ELR (cell line): ENCODE measurements around the gene ZNF174.

Experiments
- DNase-seq: peaks from one replicate; pipeline ENCODE4 v3.0.0-alpha.2; 2015; ENCODE audit warnings: low read depth

Gene ZNF174

GRCh38 chr16:3400779-3401688 is at the start of gene ZNF174, which contains the start of gene ZSCAN32:
TSS of gene ZNF174 (plus strand) at chr16:3401215. CDS start at chr16:3402005, 790 bp downstream.
TSS of gene ZSCAN32 (minus strand) at chr16:3401004. CDS start at chr16:3397557, 3,447 bp downstream.
- DNase-seq: peak; percentile 98

DNA sequence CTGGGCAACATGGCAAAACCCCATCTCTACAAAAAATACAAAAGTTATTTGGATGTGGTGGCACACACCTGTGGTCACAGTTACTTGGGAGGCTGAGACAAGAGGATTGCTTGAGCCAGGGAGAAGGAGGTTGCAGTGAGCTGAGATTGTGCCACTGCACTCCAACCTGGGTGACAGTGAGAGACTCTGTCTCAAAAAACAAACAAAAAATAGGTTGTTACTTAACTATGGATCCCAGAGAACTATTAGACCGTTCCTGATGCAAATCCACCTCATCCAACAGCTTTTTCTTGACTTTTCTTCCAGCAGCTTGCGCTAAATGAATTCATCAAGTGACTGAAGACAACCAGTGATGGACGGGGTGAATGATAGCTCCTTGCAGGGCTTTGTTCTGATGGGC is 45.4 kb upstream of the ZNF174 start, which contains the start of gene OR2C1:
OR2C1 (plus strand) TSS at position 301 of the 400 bp plus-strand sequence; CDS start at position 353, 52 bp downstream.
- DNase-seq: no peak

- DNase-seq: no peak
These were observed 44.9 kb upstream of the ZNF174 start for GRCh38 chr16:3356118-3356517.

- DNase-seq: no peak
These were observed 42.1 kb upstream of the ZNF174 start for GRCh38 chr16:3358871-3359270.

- no peak for DNase-seq
These were observed 38.1 kb upstream of the ZNF174 start for GRCh38 chr16:3362931-3363330.

DNA sequence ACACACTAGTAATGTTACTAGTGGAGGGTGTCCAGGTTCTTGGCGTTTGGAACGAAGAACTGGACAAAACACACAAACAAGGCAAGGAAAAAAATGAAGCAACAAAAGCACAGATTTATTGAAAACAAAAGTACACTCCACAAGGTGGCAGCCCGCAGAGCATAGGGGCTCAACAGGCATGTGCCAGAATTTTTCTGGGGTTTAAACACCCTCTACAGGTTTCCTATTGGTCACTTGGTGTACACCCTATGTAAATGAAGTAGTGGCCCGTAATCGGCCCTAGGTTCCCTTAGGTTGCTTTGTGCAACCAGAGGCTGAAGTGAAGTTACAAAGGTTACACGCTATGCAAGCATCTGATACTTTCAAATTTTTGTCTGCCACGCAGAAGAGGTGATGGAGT is 37.2 kb upstream of the ZNF174 start:
- peak; percentile 16 for DNase-seq

GRCh38 chr16:3364774-3365427 is 36.1 kb upstream of the ZNF174 start:
- peak; percentile 93 for DNase-seq

GRCh38 chr16:3369073-3369472 is 31.9 kb upstream of the ZNF174 start:
- no peak for DNase-seq

DNA sequence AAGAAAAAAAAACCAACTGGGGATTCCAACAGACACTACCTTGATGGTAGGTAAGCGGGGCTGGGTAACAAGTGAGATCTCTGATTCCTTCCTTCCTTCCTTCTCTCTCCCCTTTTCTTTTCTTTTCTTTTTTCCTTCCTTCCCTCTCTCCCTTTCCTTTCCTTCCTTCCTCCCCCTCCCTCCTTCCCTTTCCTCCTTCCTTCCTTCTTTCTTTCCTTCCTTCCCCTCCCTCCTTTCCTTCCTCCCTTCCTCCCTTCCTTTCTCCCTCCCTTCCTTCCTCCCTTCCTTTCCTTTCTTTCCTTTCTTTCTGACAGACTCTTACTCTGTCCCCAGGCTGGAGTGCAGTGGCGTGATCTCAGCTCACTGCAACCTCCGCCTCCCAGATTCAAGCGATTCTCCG is 25.3 kb upstream of the ZNF174 start:
- no peak for DNase-seq

DNA sequence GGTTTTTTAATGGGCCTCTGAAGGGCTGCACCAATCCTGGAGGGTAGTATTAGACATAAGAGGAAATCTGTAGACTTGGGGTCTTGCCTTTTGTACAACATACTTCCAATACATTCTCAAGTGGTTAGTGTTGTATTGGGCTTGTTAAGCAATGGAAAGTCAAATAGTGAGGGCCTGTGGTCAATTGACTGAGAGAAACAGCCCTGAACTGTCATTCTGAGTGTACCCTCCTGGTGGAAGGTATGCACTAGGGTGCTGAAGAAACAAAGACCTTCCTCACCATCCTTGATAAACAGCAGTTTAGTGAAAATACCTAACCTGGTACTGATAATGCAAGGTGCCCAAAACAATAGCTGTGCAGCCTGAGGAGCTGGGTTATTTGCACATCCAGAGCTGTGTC is 23.1 kb upstream of the ZNF174 start:
- DNase-seq: no peak

- DNase-seq: no peak
These were observed 18.0 kb upstream of the ZNF174 start for GRCh38 chr16:3383045-3383448.

DNA sequence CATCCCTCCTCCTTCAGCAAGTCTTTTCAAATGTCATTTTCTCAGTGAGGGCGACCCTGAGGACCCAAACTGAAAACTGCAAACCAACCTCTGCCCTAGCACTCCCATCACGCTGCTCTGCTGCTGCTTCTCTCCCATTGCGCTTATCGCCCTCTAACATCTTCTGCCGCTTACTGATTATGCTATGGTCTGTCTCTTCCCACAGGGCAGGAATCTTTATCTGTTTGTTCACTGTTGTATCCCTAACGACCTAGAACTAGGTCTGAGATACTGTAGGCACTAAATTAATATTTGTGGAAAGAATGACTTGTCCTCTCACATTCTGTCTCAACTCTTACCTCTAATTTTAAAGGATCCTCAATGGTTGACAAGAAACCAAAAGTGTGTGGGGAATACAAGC is 12.7 kb upstream of the ZNF174 start:
- DNase-seq: no peak

- DNase-seq: no peak
These were observed 11.2 kb upstream of the ZNF174 start for GRCh38 chr16:3389663-3390338.

GRCh38 chr16:3400446-3400778 is 603 bp upstream of the ZNF174 start:
- DNase-seq: no peak

GRCh38 chr16:3401719-3402397 is 843 bp downstream of the ZNF174 start:
- DNase-seq: peak; percentile 18

DNA sequence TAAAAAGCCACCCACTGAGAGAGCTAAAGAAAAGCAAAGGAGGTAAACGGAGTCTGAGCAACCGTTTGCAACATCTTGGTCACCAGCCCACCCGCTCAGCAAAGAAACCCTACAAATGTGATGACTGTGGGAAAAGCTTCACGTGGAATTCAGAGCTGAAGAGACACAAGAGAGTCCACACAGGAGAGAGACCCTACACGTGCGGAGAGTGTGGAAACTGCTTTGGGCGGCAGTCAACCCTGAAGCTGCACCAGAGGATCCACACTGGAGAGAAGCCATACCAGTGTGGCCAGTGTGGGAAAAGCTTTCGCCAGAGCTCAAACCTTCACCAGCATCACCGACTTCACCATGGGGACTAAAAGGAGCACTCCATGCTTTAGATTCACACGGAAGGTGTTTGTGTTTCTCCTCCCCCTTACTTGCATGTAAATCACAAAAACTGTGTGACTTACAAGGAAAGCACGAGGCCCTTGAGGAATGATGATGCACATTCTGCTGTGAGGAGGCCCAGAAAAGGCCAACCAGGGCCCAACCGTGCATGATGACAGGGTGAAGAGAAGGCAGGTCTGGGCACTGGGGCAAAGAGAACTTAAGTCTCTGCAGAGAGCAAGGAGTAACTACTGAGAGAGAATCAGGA is 7.7 kb downstream of the ZNF174 start:
- DNase-seq: no peak

DNA sequence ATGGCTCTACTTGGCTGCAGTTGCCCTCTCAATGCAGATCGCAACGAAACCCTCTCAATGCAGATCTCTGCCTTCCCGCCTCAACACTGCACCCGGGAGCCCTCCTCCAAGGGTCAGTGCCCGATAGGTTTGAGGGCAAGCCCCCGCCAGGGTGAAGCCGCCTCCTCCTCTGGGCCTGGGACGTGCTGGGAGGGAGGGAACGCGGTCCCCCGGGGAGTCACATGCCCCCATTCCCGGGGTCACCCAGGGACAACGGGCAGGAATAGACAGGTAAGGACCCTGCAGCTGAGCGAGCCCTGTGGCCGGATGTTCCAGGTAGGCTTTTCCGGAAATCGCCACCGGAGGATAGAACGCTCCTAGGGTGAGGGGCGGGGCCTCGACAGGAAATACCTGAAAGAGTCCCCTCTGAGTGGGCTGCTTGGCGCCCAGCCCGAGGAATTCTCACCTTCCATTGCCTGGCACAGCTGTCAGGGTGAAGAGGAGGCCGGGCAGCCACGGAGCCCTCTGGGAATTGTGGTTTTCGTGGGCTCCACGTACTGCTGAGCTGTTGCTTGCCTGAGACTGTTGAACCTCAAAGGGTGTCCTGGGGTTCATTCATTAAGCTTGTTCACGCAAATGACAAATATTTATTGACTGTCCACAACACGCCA is 12.8 kb downstream of the ZNF174 start:
- DNase-seq: no peak

GRCh38 chr16:3431779-3432219 is 30.8 kb downstream of the ZNF174 start:
- no peak for DNase-seq

DNA sequence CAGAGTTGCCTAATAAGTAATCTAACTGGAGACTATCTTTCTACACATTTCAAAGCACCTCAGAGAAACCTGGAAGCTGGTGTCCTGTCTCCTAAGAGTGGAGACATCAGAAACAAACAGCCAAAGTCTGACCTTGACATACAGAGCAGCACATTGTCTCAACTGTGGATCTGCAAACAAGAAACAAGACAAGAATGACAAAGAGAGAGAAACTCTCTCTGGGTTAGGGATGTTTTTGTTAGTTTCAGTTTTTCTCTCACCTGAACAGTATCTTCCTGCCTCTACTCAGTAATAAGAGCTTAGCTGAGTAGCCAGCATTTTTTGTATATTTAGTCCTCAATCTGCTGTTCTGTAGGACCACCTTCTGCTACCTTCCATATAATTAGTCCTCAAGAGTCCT is 33.4 kb downstream of the ZNF174 start:
- DNase-seq: no peak

DNA sequence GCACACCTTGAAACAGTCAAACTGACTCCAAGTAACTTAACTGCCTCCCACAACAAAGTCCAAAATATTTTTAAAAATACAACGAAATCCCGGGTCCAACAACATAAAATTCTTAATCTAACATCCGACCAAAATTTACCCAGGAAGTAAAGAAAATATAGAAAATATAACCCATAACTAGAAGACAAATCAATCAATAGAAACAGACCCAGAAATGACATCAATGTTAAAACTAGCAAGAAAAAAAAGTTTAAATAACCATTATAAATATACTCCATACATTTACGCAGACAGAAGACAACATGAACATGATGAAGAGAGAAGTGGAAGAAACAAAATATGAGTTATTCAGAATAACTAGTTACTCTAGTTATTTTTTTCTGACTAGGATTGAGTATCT is 38.6 kb downstream of the ZNF174 start:
- DNase-seq: no peak
